Measurements from ENCODE around the gene C11orf16.

- TF ChIP-seq CTCF (IDR thresholded peaks at IDR 0.05; ENCODE audit: control extremely low read depth in 1 of 3, insufficient read depth in 1 of 3, low read depth in 1 of 3, low read length in 3 of 3) (peak in 2 of 3 experiments; percentile 62 to 77; a peak in 3 of 4 replicates), POLR2A (IDR thresholded peaks at IDR 0.05; ENCODE audit: control extremely low read depth in 1 of 2, low read depth in 2 of 2, low read length in 2 of 2) (no peak), USF2 (IDR thresholded peaks at IDR 0.05; ENCODE audit: low read length) (no peak), CHD1 (IDR thresholded peaks at IDR 0.05; ENCODE audit: low read depth, low read length) (no peak), KDM4A (IDR thresholded peaks at IDR 0.05; ENCODE audit: low read depth, low read length, severe bottlenecking) (no peak)
Observed at GRCh38 chr11:8959546-8960166, 26.9 kb upstream of the C11orf16 start.
